ENCODE data around the gene DHH. TPM values are rescaled to one million over a fixed set of nuclear protein-coding genes. Genes with fewer than 3 reads are reported as not detected.

The DHH gene
- total and polyA plus RNA-seq, 9 of the 15 experiments (the other 6 are each of a cell fraction or from before 2014, with no cell fraction given) = 0.07 to 2.6 (median 0.54) TPM

GRCh38 chr12:49069507-49070346, 24.9 kb downstream of the DHH start, which contains the start of gene RHEBL1 (continued):
- TF ChIP-seq ZNF318 (IDR thresholded peaks at IDR 0.05; ENCODE audit: borderline replicate concordance in 1 of 2, low read depth in 1 of 2) (peak in 1 of 2 experiments; percentile 47; a peak in 1 of 4 replicates), POLR3G (IDR thresholded peaks at IDR 0.05; ENCODE audit: extremely low read depth, insufficient read length, insufficient replicate concordance) (no peak), ZBTB34 (CRISPR knock-in tag; IDR thresholded peaks at IDR 0.05) (no peak), HNRNPH1 (optimal IDR thresholded peaks at IDR 0.05; ENCODE audit: low read depth, low read length) (no peak), MCM7 (IDR thresholded peaks at IDR 0.05) (no peak), GATAD2A (IDR thresholded peaks at IDR 0.05) (no peak), PML (IDR thresholded peaks at IDR 0.05; ENCODE audit: low read length) (peak; percentile 37; the same call in 1 of the 2 replicates), FIP1L1 (IDR thresholded peaks at IDR 0.05; ENCODE audit: low read depth, low read length, poor library complexity, severe bottlenecking) (no peak), ZNF583 (CRISPR knock-in tag; IDR thresholded peaks at IDR 0.05) (no peak), U2AF1 (optimal IDR thresholded peaks at IDR 0.05; ENCODE audit: low read depth, low read length) (no peak)
- TF ChIP-seq, protein P1, sequence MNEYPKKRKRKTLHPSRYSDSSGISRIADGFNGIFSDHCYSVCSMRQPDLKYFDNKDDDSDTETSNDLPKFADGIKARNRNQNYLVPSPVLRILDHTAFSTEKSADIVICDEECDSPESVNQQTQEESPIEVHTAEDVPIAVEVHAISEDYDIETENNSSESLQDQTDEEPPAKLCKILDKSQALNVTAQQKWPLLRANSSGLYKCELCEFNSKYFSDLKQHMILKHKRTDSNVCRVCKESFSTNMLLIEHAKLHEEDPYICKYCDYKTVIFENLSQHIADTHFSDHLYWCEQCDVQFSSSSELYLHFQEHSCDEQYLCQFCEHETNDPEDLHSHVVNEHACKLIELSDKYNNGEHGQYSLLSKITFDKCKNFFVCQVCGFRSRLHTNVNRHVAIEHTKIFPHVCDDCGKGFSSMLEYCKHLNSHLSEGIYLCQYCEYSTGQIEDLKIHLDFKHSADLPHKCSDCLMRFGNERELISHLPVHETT (CRISPR knock-in tag; conservative IDR thresholded peaks at IDR 0.05 in 1 of 2, IDR thresholded peaks at IDR 0.05 in 1 of 2) = peak in 1 of 2 experiments; percentile 40; a peak in 1 of 4 replicates
